Peyer's patch (tissue), 4 donors: Measurements from ENCODE around the gene PARVB. TPM values are rescaled to one million over a fixed set of nuclear protein-coding genes. Genes with fewer than 3 reads are reported as not detected.

ENCODE experiments used
- DNase-seq, 3 donors: peaks; one replicate each; pipeline ENCODE4 v3.0.0-alpha.2; 2017 to 2019
- H3K27ac ChIP-seq, 4 donors: fragments of 200-600 bp; sonication (generic); one replicate each; pipeline ENCODE4 v1.5.1; 2016 to 2019
- H3K27me3 ChIP-seq, 2 donors: fragments of 200-600 bp; sonication (generic); one replicate each; pipeline ENCODE4 v1.5.1; 2019
- H3K36me3 ChIP-seq, 3 donors: fragments of 200-600 bp; sonication (generic); one replicate each; pipeline ENCODE4 v1.5.1; 2016 to 2019
- H3K4me1 ChIP-seq, 4 donors: fragments of 200-600 bp; sonication (generic); one replicate each; pipeline ENCODE4 v1.5.1; 2016 to 2019
- H3K4me3 ChIP-seq, 4 donors: fragments of 200-600 bp; sonication (generic); 1 replicate in 3 of 4; 2 replicates in 1 of 4; pipeline ENCODE4 v1.5.1; 2016 to 2019; ENCODE audit warnings: mild to moderate bottlenecking in 1 of 4
- H3K9me3 ChIP-seq, 4 donors: fragments of 200-600 bp; sonication (generic); one replicate each; pipeline ENCODE4 v1.5.1; 2016 to 2019; ENCODE audit warnings: mild to moderate bottlenecking in 1 of 4
- CTCF ChIP-seq, 6 experiments: fragments of 450-650 bp in 4 of 6; fragments of 200-600 bp in 2 of 6; sonication (generic) in 1 of 6; IDR thresholded peaks; one replicate each; pipeline ENCODE4 v1.5.1; 2017 to 2019; ENCODE audit warnings: antibody characterized with exemption in 6 of 6, mild to moderate bottlenecking in 3 of 6, moderate library complexity in 1 of 6
- POLR2A ChIP-seq, 2 donors: fragments of 450-650 bp; IDR thresholded peaks; one replicate each; pipeline ENCODE4 v1.5.1; 2017; ENCODE audit warnings: antibody characterized with exemption in 2 of 2, mild to moderate bottlenecking in 2 of 2, moderate library complexity in 2 of 2
- total RNA-seq, 4 donors: library from RNA; depleted of rRNA; stranded (reverse); fragments of >200 nt; gene quantifications; one replicate each; pipeline ENCODE4 v1.1.0, GENCODE V29; 2016

Gene PARVB
- total RNA-seq, 4 donors from 2014 or later: 1.8 to 71.8 (median 7.7) TPM

GRCh38 chr22:44158816-44159215 is 134.7 kb downstream of the PARVB start:
- no peaks in the 10 kb centered on the region for H3K9me3 ChIP-seq
- TF ChIP-seq POLR2A (IDR thresholded peaks at IDR 0.05) (no peak), CTCF (IDR thresholded peaks at IDR 0.05) (no peak)
- no peaks in the 10 kb centered on the region for H3K4me1 ChIP-seq
- no peaks in the 10 kb centered on the region for H3K27me3 ChIP-seq
- H3K4me3 ChIP-seq: no peak overlapping the region
- peak in 1 of 3 donors; percentile 16 for DNase-seq
- H3K36me3 ChIP-seq: no peaks in the 10 kb centered on the region
- H3K27ac ChIP-seq: peak overlapping the region in 1 of 4 donors; percentile 63

- no peak for TF ChIP-seq POLR2A (IDR thresholded peaks at IDR 0.05)
- TF ChIP-seq CTCF (IDR thresholded peaks at IDR 0.05): no peak
- Histone ChIP-seq H3K4me3 (no peak overlapping the region), H3K4me1 (no peaks in the 10 kb centered on the region), H3K36me3 (no peaks in the 10 kb centered on the region), H3K9me3 (no peaks in the 10 kb centered on the region), H3K27me3 (no peaks in the 10 kb centered on the region), H3K27ac (peak overlapping the region in 1 of 4 donors; percentile 63)
- DNase-seq: peak in 1 of 3 donors; percentile 21
These were observed 135.1 kb downstream of the PARVB start for GRCh38 chr22:44159221-44159620.

- H3K4me1 ChIP-seq: no peaks in the 10 kb centered on the region
- H3K27ac ChIP-seq: peak overlapping the region in 1 of 4 donors; percentile 63
- TF ChIP-seq CTCF (IDR thresholded peaks at IDR 0.05) (no peak), POLR2A (IDR thresholded peaks at IDR 0.05) (no peak)
- no peaks in the 10 kb centered on the region for H3K36me3 ChIP-seq
- DNase-seq: peak in 1 of 3 donors; percentile 6
- H3K4me3 ChIP-seq: no peak overlapping the region
- H3K27me3 ChIP-seq: no peaks in the 10 kb centered on the region
- H3K9me3 ChIP-seq: no peaks in the 10 kb centered on the region
These were observed 135.7 kb downstream of the PARVB start for GRCh38 chr22:44159811-44160210.

- DNase-seq: peak in 1 of 3 donors; percentile 13
- no peaks in the 10 kb centered on the region for H3K36me3 ChIP-seq
- H3K4me1 ChIP-seq: no peaks in the 10 kb centered on the region
- H3K27me3 ChIP-seq: no peaks in the 10 kb centered on the region
- no peak overlapping the region for H3K27ac ChIP-seq
- no peak overlapping the region for H3K4me3 ChIP-seq
- TF ChIP-seq POLR2A (IDR thresholded peaks at IDR 0.05): no peak
- TF ChIP-seq CTCF (IDR thresholded peaks at IDR 0.05): no peak
- H3K9me3 ChIP-seq: no peaks in the 10 kb centered on the region
These were observed 136.3 kb downstream of the PARVB start for GRCh38 chr22:44160421-44160820.

GRCh38 chr22:44161673-44162072 is 137.6 kb downstream of the PARVB start:
- H3K9me3 ChIP-seq: no peaks in the 10 kb centered on the region
- no peak overlapping the region for H3K27ac ChIP-seq
- no peak for TF ChIP-seq CTCF (IDR thresholded peaks at IDR 0.05)
- TF ChIP-seq POLR2A (IDR thresholded peaks at IDR 0.05): no peak
- H3K4me3 ChIP-seq: no peak overlapping the region
- H3K4me1 ChIP-seq: no peaks in the 10 kb centered on the region
- no peaks in the 10 kb centered on the region for H3K36me3 ChIP-seq
- DNase-seq: peak in 1 of 3 donors; percentile 26
- H3K27me3 ChIP-seq: no peaks in the 10 kb centered on the region

GRCh38 chr22:44162960-44163359 is 138.9 kb downstream of the PARVB start:
- H3K36me3 ChIP-seq: no peaks in the 10 kb centered on the region
- no peaks in the 10 kb centered on the region for H3K27me3 ChIP-seq
- TF ChIP-seq CTCF (IDR thresholded peaks at IDR 0.05): no peak
- TF ChIP-seq POLR2A (IDR thresholded peaks at IDR 0.05): no peak
- no peaks in the 10 kb centered on the region for H3K9me3 ChIP-seq
- no peaks in the 10 kb centered on the region for H3K4me1 ChIP-seq
- no peak for DNase-seq
- no peak overlapping the region for H3K27ac ChIP-seq
- no peak overlapping the region for H3K4me3 ChIP-seq
